ENCODE data around the gene LAMA3. TPM values are rescaled to one million over a fixed set of nuclear protein-coding genes. Genes with fewer than 3 reads are reported as not detected.

LAMA3 gene
- total and polyA plus RNA-seq, 12 donors: 1.6 to 10.2 (median 4.0) TPM

DNA sequence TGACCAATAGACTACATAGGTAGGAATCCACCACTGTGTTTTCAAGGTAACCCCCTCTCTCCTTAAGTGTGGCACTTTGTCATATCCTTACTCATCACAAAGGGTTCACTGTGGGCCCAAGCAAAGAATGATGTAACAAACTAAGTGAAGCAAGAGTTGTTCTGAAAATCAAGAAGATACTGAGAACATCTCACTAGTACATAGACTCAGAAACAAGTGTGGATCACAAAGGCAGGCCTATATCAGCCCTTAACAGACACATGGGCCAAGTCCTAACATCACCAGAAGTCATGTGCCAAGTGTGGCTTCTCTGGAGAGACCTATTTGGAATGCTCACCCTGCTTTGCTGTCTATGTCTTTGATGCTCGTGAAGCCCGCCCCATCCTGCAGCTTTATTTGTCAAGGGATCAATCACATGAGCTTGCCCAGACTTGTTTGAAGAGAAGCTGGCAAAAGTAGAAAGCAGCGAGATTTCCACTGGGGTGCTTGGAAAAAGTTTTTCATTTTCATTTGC, 194.1 kb downstream of the LAMA3 start:
- Histone ChIP-seq H3K27ac (peak overlapping the region in 3 of 5 donors; percentile 12 to 61 (median 47)), H3K4me1 (replicated peaks in 1 of 2) (peaks cover 0 to 14% of the 10 kb centered on the region in 2 donors), H3K4me3 (no peak overlapping the region), H3K9me3 (replicated peaks in 1 of 3) (no peaks in the 10 kb centered on the region), H3K36me3 (replicated peaks in 1 of 2) (no peaks in the 10 kb centered on the region), H3K27me3 (peaks cover under 1% of the 10 kb centered on the region)
- TF ChIP-seq POLR2A (IDR thresholded peaks at IDR 0.05): no peak
- TF ChIP-seq, protein P1, sequence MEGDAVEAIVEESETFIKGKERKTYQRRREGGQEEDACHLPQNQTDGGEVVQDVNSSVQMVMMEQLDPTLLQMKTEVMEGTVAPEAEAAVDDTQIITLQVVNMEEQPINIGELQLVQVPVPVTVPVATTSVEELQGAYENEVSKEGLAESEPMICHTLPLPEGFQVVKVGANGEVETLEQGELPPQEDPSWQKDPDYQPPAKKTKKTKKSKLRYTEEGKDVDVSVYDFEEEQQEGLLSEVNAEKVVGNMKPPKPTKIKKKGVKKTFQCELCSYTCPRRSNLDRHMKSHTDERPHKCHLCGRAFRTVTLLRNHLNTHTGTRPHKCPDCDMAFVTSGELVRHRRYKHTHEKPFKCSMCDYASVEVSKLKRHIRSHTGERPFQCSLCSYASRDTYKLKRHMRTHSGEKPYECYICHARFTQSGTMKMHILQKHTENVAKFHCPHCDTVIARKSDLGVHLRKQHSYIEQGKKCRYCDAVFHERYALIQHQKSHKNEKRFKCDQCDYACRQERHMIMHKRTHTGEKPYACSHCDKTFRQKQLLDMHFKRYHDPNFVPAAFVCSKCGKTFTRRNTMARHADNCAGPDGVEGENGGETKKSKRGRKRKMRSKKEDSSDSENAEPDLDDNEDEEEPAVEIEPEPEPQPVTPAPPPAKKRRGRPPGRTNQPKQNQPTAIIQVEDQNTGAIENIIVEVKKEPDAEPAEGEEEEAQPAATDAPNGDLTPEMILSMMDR (IDR thresholded peaks at IDR 0.05): no peak
- DNase-seq: no peak
- WGBS, 4 donors: 78 to 98% (median 94%) methylated on average over 3 of the region's 3 CpGs
- intact Hi-C loops (cut with DNase I): no loop called here

- Histone ChIP-seq H3K36me3 (replicated peaks in 1 of 2) (no peaks in the 10 kb centered on the region), H3K27ac (peak overlapping the region in 2 of 5 donors; percentile 44 to 73), H3K27me3 (peaks cover 4% of the 10 kb centered on the region), H3K4me3 (no peak overlapping the region), H3K4me1 (replicated peaks in 1 of 2) (peaks cover 0 to 14% of the 10 kb centered on the region in 2 donors), H3K9me3 (replicated peaks in 1 of 3) (no peaks in the 10 kb centered on the region)
- DNase-seq: no peak
- TF ChIP-seq, protein P1 (IDR thresholded peaks at IDR 0.05): no peak
- TF ChIP-seq POLR2A (IDR thresholded peaks at IDR 0.05): no peak
- intact Hi-C loops (cut with DNase I): no loop called here
- WGBS, 4 donors: 82 to 85% (median 84%) methylated on average over 13 of the region's 13 CpGs
Observed at GRCh38 chr18:23884681-23885375, 195.6 kb downstream of the LAMA3 start.

DNA sequence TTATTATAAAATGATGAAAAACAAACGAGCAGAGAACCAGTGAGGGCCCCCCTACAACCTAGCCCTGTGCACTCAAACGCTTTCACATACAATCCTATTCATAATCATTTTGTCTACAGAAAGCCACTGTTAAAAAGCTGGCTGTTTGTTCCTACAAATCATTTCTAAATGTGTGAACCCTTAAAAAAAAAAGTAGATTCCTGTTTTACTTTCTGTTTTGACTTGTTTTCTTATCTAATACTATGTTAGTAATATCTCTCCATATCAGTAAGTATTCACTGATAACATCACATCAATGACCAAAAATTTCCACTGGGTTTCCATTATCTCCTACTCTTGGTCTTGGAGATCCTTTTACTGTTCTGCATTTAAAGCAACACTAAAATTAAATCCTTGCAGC, 196.5 kb downstream of the LAMA3 start:
- Histone ChIP-seq H3K27ac (no peak overlapping the region), H3K27me3 (peaks cover 4% of the 10 kb centered on the region), H3K36me3 (replicated peaks in 1 of 2) (no peaks in the 10 kb centered on the region), H3K9me3 (replicated peaks in 1 of 3) (no peaks in the 10 kb centered on the region), H3K4me1 (replicated peaks in 1 of 2) (peaks cover 0 to 14% of the 10 kb centered on the region in 2 donors), H3K4me3 (no peak overlapping the region)
- no peak for DNase-seq
- WGBS, 4 donors: 39 to 60% (median 50%) methylated on average over 2 of the region's 2 CpGs
- intact Hi-C loops (cut with DNase I): no loop called here
- TF ChIP-seq, protein P1 (IDR thresholded peaks at IDR 0.05): no peak
- no peak for TF ChIP-seq POLR2A (IDR thresholded peaks at IDR 0.05)

- H3K9me3 ChIP-seq (replicated peaks in 1 of 3): no peaks in the 10 kb centered on the region
- H3K36me3 ChIP-seq (replicated peaks in 1 of 2): no peaks in the 10 kb centered on the region
- no peak for DNase-seq
- peaks cover 0 to 14% of the 10 kb centered on the region in 2 donors for H3K4me1 ChIP-seq (replicated peaks in 1 of 2)
- TF ChIP-seq, protein P1 (IDR thresholded peaks at IDR 0.05): no peak
- TF ChIP-seq POLR2A (IDR thresholded peaks at IDR 0.05): no peak
- WGBS, 4 donors: 70 to 84% (median 81%) methylated on average over 3 of the region's 3 CpGs
- H3K4me3 ChIP-seq: no peak overlapping the region
- intact Hi-C loops (cut with DNase I): no loop called here
- H3K27ac ChIP-seq: peak overlapping the region in 1 of 5 donors; percentile 29
- peaks cover 4% of the 10 kb centered on the region for H3K27me3 ChIP-seq
Observed at GRCh38 chr18:23887035-23887434, 197.8 kb downstream of the LAMA3 start.

Measured in adrenal gland (tissue), 12 donors.